ENCODE measurements around the gene CYLD. TPM values are rescaled to one million over a fixed set of nuclear protein-coding genes. Genes with fewer than 3 reads are reported as not detected.

The CYLD gene
- total RNA-seq, 1 experiment from 2014 or later, result 10.1 TPM

GRCh38 chr16:50802000-50802399 lies 60.1 kb downstream of the CYLD start:
- ATAC-seq (no peak), DNase-seq (ENCODE audit: low read depth, low spot score) (no peak)
- Histone ChIP-seq H3K4me1 (ENCODE audit: control insufficient read depth, insufficient read depth, low read length) (no peaks in the 10 kb centered on the region), H3K27me3 (ENCODE audit: control insufficient read depth, insufficient read depth, low read length) (no peaks in the 10 kb centered on the region), H3K36me3 (ENCODE audit: control insufficient read depth, insufficient read depth, low read length) (no peaks in the 10 kb centered on the region), H3K4me3 (ENCODE audit: low read depth in 2 of 2, low read length in 2 of 2) (no peak overlapping the region), H3K9me3 (ENCODE audit: control insufficient read depth, insufficient read depth, low read depth, low read length) (no peaks in the 10 kb centered on the region), H3K27ac (ENCODE audit: low read length) (no peak overlapping the region)
- TF ChIP-seq REST (IDR thresholded peaks at IDR 0.05; ENCODE audit: insufficient read depth in 1 of 2, low read depth in 2 of 2, low read length in 1 of 2), result no peak
- no peak for TF ChIP-seq CTCF (IDR thresholded peaks at IDR 0.05)
- no peak for TF ChIP-seq TCF7L2 (IDR thresholded peaks at IDR 0.05; ENCODE audit: low read depth, low read length)
- no peak for TF ChIP-seq SIN3A (IDR thresholded peaks at IDR 0.05; ENCODE audit: borderline replicate concordance, insufficient read depth, low read depth, low read length)
- TF ChIP-seq POLR2AphosphoS5 (IDR thresholded peaks at IDR 0.05; ENCODE audit: low read depth, low read length), result no peak
- in situ Hi-C loops (cut with HindIII; ENCODE audit: low pct_unique_long_range_greater_than_20kb, low sequenced_read_pairs) (no loop called here), intact Hi-C loops (cut with micrococcal nuclease; ENCODE audit: unreplicated experiment) (no loop called here)
- ChIA-PET POLR2A (no interaction called here), CTCF (no interaction called here)
- BruUV-seq (replicated peaks), result no TSS peak

- Histone ChIP-seq H3K9me3 (ENCODE audit: control insufficient read depth, insufficient read depth, low read depth, low read length) (no peaks in the 10 kb centered on the region), H3K4me3 (ENCODE audit: low read depth in 2 of 2, low read length in 2 of 2) (no peak overlapping the region), H3K27ac (ENCODE audit: low read length) (no peak overlapping the region), H3K36me3 (ENCODE audit: control insufficient read depth, insufficient read depth, low read length) (no peaks in the 10 kb centered on the region), H3K4me1 (ENCODE audit: control insufficient read depth, insufficient read depth, low read length) (no peaks in the 10 kb centered on the region), H3K27me3 (ENCODE audit: control insufficient read depth, insufficient read depth, low read length) (no peaks in the 10 kb centered on the region)
- TF ChIP-seq CTCF (IDR thresholded peaks at IDR 0.05) (no peak), REST (IDR thresholded peaks at IDR 0.05; ENCODE audit: insufficient read depth in 1 of 2, low read depth in 2 of 2, low read length in 1 of 2) (no peak), SIN3A (IDR thresholded peaks at IDR 0.05; ENCODE audit: borderline replicate concordance, insufficient read depth, low read depth, low read length) (no peak), POLR2AphosphoS5 (IDR thresholded peaks at IDR 0.05; ENCODE audit: low read depth, low read length) (no peak), TCF7L2 (IDR thresholded peaks at IDR 0.05; ENCODE audit: low read depth, low read length) (no peak)
- CTCF ChIA-PET, result no interaction called here
- in situ Hi-C loops (cut with HindIII; ENCODE audit: low pct_unique_long_range_greater_than_20kb, low sequenced_read_pairs) (no loop called here), intact Hi-C loops (cut with micrococcal nuclease; ENCODE audit: unreplicated experiment) (no loop called here)
- DNase-seq (ENCODE audit: low read depth, low spot score) (no peak), ATAC-seq (no peak)
- POLR2A ChIA-PET, result no interaction called here
- no TSS peak for BruUV-seq (replicated peaks)
Measured at GRCh38 chr16:50802961-50803360, 61.1 kb downstream of the CYLD start.

Measured in Panc1 (cell line).